ENCODE data around the gene STXBP3. TPM values are rescaled to one million over a fixed set of nuclear protein-coding genes. Genes with fewer than 3 reads are reported as not detected.

The STXBP3 gene
- total RNA-seq, 4 donors from 2014 or later, result 57.4 to 80.7 (median 69.5) TPM

- 40 to 46% methylated on average over 3 of the region's 3 CpGs for WGBS, 2 donors
- no peak overlapping the region for H3K4me3 ChIP-seq (ENCODE audit: low read depth, poor library complexity, severe bottlenecking)
- intact Hi-C loops (cut with DNase I; ENCODE audit: low total_unique reads), result no loop called here
- no peak for DNase-seq (ENCODE audit: low spot score in 2 of 2)
- TF ChIP-seq CTCF (IDR thresholded peaks at IDR 0.05) (no peak), POLR2A (IDR thresholded peaks at IDR 0.05) (no peak)
Observed at GRCh38 chr1:108854221-108855019, 107.9 kb downstream of the STXBP3 start.

- no peak for DNase-seq (ENCODE audit: low spot score in 2 of 2)
- TF ChIP-seq POLR2A (IDR thresholded peaks at IDR 0.05) (no peak), CTCF (IDR thresholded peaks at IDR 0.05) (no peak)
- WGBS, 2 donors, result 94 to 100% methylated on average over 1 of the region's 1 CpG
- no peak within 1 kb of the TSS for H3K4me3 ChIP-seq (ENCODE audit: low read depth, poor library complexity, severe bottlenecking)
- intact Hi-C loops (cut with DNase I; ENCODE audit: low total_unique reads), result no loop called here
Observed at GRCh38 chr1:108856994-108857393, 110.5 kb downstream of the STXBP3 start, which contains the start of gene AKNAD1. Gene AKNAD1, minus strand, starts transcription at chr1:108857094. Its CDS starts 4,430 bp downstream, at chr1:108852664.

- DNase-seq (ENCODE audit: low spot score in 2 of 2), result no peak
- no peak overlapping the region for H3K4me3 ChIP-seq (ENCODE audit: low read depth, poor library complexity, severe bottlenecking)
- intact Hi-C loops (cut with DNase I; ENCODE audit: low total_unique reads), result no loop called here
- WGBS, 2 donors, result 65 to 71% methylated on average over 6 of the region's 6 CpGs
- TF ChIP-seq CTCF (IDR thresholded peaks at IDR 0.05) (no peak), POLR2A (IDR thresholded peaks at IDR 0.05) (no peak)
Observed at GRCh38 chr1:108858230-108858950, 111.9 kb downstream of the STXBP3 start.

Other genes with a start within 250 kb of the STXBP3 start
- 1 to 10 TPM; 4.8 to 7.3 (median 5.5) TPM for gene EEIG2, start 186.6 kb upstream of the STXBP3 start, total RNA-seq
- 1 to 10 TPM; 2.0 to 3.9 (median 2.2) TPM for gene HENMT1, start 85.6 kb upstream of the STXBP3 start, total RNA-seq
- gene PRPF38B, start 54.4 kb upstream of the STXBP3 start, total RNA-seq, result 10 to 100 TPM; 12.8 to 38.9 (median 18.4) TPM
- not detected for gene FNDC7, start 33.8 kb upstream of the STXBP3 start, total RNA-seq
- 1 to 10 TPM; 2.8 to 5.5 (median 3.5) TPM for gene AKNAD1, start 110.4 kb downstream of the STXBP3 start, total RNA-seq
- 100 to 1,000 TPM; 100 to 129 (median 122) TPM for gene GPSM2, start 130.3 kb downstream of the STXBP3 start, total RNA-seq
- gene CLCC1, start 216.8 kb downstream of the STXBP3 start, total RNA-seq, result 10 to 100 TPM; 11.8 to 16.0 (median 14.6) TPM